T-helper 1 cell (primary cell): ENCODE measurements around the gene NPHP4.

Source experiments
- DNase-seq, 5 donors: peaks; one replicate each; pipeline ENCODE4 v3.0.0-alpha.2; 2012 to 2020
- total RNA-seq, 4 donors: gene quantifications; one replicate each; lab custom pipeline; 2026; lab: John Stamatoyannopoulos, UW

The NPHP4 gene
- 11.8 to 19.6 (median 12.6) reads per million in 4 donors for total RNA-seq

GRCh38 chr1:5992026-5992813 lies at the start of gene NPHP4:
Gene NPHP4, minus strand, starts transcription at chr1:5992425. Its CDS starts 6,136 bp downstream, at chr1:5986289.
- DNase-seq = peak; percentile 97 to 99 (median 98)

- no peak for DNase-seq
These were observed 49.3 kb upstream of the NPHP4 start for GRCh38 chr1:6041432-6042062.

GRCh38 chr1:6040861-6041415 lies 48.7 kb upstream of the NPHP4 start:
- DNase-seq = no peak

DNA sequence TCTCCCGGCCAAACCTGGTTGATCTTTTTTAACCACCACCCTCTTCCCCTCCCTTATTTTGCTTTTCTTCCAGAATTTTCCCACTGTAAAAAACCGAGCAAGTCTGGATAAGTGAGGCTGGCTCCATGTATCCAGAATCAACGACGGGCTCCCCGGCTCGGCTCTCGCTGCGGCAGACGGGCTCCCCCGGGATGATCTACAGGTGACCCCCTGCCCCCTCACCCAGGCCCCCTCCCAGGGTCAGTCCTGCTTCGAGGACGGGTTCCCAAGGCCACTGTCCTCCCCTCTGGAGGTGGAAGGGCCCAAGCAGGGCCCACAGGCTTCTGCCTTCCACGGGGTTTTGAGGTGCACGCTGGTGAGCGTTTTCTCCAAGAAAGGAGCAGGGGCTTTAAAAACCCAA lies 48.2 kb upstream of the NPHP4 start:
- DNase-seq = no peak

DNA sequence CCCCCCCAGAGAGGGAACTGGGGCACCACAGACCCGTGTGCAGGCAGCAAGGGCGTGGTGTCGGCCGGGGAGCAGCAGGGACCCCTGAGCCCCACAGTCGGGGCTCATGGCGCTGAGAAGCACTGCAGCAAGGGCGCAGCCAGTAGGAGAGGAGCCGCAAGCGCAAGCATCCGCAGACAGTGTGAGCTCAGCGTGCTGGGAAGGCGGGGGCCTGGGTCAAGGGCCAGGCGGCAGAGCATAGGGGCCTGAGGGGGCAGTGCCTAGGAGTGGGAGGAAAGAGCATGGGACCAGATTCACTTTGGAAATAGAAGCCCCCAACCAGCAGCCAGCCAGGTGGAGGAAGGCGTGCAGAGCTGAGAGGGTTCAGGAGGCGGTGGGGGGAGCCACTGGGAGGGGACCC lies 46.8 kb upstream of the NPHP4 start:
- DNase-seq = no peak

DNA sequence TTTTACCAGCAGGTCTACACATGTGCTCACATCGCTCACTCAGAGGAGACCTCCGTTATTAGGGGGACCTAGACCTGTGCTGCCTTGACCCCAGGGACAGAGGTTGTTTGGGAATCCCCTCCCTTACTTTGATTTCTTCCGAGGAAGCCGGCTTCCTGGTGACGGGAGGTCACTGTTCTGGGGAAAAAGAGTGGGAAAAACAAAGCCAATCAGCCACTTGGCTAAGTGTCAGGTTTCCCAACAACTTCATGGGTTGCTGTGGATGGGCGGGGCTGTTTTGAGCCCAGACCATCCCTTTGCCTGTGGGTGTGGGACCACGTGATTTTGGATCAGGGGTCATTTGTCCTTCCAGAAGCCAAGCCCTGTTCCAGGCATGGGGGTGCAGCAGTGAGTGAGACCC lies 46.4 kb upstream of the NPHP4 start:
- DNase-seq = no peak

DNA sequence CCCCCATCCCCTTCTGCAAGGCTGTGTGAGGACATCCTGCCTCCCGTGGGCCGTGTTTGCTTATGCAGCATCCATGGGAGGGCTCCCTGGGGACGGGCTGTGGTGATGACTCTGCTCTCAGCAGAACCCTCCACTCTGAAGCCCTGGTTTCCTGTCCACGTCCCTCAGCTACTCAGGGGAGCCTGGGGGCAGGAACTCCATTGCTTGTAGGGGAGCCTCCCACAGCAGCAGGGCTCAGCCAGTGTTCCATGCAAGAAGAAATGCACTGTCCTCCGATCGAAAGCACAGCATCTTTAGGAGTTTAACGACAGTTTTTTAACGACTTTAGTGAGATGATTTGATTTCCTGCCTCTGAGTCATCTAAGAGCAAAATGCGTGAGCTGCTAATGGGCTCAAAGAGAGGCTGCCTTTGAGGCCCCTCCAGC lies 45.1 kb upstream of the NPHP4 start:
- peak in 1 of 5 donors; percentile 65 for DNase-seq

- DNase-seq = no peak
These were observed 43.5 kb upstream of the NPHP4 start for GRCh38 chr1:6035719-6036118.

GRCh38 chr1:6035303-6035702 lies 43.1 kb upstream of the NPHP4 start:
- DNase-seq = no peak

DNA sequence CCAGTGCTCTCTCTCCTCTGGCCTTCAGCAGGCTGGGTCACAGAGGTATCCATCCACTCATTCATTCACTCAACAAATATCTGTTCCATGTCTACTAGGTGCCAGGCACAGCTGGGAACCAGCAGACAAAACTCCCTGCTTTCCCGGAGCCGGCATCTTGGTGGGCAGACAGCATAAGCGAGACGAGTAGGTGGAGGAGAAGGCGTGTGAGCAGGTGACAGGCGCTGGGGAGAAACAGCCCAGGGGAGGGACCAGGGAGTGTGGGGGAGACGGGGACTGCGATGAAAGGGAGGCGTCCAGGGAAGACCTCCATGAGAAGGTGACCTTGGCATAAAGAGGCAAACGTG lies 42.5 kb upstream of the NPHP4 start:
- no peak for DNase-seq

DNA sequence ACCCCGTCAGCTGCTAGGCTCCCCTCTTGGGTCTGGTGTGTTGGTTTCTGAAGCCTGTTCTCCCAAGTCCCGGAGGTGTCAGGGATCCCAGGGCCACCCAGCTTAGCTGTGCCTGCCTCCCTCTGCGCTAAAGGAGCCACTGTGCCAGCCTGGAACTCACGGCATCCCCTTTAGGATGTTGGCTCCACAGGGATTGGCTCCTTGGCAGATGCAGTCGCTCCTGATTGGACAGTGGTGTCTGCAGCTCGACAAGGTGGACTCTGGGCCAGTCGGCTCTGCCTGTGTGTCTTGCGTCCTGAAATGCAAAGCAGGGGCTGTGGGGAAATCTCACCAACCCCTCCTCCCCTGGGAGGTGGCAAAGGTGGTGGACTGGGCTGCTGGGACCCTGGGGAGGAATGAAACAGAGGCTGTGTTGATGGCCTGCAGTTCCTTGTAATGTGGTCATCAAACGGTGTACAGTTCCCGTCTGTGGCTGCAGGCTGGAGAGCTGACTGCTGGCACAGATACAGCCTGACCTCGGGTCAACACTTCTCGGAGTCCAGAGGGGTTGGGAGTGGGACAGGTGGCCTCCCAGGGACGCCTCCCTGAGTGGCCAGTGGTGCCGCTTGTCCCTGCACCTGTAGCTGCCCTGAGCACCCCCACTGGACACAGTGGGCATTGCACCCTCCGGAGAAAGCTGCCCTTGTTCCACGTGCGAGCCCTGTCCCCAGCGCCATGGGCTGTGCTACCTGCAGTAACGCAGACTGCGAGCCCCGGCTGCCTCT lies 41.9 kb upstream of the NPHP4 start:
- peak in 1 of 5 donors; percentile 25 for DNase-seq

GRCh38 chr1:6033124-6033523 lies 40.9 kb upstream of the NPHP4 start:
- no peak for DNase-seq

DNA sequence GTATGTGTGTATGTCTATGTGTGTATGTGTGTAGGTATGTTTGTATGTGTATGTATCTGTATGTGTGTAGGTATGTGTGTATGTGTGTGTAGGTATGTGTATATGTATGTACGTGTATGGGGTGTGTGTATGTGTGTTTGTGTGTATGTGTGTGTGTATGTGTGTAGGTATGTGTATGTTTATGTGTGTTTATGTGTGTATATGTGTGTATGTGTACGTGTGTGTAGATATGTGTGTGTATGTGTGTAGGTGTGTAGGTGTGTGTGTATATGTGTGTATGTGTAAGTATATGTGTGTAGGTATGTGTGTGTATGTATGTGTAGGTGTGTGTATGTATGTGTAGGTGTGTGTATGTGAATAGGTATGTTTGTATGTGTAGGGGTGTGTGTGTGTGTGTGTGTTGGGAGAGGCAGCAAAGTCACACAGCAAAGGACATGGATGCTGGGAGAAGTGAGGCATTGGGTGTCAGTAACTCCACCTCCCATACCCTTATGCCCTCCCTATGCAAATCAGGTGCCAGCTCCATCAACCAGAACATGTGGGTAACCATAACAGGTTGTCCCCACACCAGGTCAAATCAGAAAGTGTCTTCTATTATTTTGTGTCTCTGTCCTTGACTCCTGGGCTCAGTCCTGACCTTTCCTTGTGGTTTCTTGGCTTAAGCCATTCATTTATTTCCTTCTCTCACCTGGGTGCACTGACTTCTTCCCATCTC lies 38.5 kb upstream of the NPHP4 start:
- no peak for DNase-seq

DNA sequence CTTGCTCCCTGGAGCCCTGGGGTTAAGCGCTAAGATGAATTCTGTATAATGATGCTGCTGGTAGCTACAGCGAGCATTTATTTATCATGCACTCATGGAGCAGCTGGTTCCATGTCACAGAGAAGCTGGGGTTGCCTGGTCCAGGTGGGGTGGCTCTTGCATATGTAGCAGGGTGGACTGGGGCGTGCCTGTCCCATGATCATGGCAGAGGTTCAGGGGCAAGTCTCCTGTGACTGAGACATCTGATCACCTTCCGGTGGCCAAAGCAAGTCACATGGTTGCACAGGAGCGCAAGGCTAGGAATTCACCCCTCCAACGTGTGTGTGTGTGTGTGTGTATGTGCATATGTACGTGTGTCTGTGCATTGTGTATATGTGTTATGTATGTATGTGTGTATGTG lies 37.9 kb upstream of the NPHP4 start:
- no peak for DNase-seq

DNA sequence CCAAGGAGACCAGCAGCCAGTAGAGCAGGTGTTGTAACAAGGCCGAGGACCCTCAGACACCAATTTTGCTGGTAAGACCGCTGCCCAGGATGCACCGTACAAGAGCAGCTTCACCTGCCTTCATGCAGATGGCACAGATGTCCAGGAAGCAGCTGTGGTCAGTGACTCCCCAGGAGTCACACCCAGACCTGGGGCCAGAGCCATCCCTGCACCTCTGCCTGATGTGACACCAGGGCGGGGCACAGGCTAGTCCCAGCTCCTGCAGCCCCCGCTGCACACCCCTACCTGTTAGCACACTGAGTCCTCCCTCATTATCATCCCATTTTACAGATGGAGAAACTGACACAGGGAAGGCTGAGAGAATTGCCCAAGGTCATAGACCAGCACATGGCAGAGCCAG lies 37.1 kb upstream of the NPHP4 start:
- DNase-seq = no peak

GRCh38 chr1:6028042-6028850 lies 36.0 kb upstream of the NPHP4 start:
- peak in 4 of 5 donors; percentile 38 to 90 (median 46) for DNase-seq

DNA sequence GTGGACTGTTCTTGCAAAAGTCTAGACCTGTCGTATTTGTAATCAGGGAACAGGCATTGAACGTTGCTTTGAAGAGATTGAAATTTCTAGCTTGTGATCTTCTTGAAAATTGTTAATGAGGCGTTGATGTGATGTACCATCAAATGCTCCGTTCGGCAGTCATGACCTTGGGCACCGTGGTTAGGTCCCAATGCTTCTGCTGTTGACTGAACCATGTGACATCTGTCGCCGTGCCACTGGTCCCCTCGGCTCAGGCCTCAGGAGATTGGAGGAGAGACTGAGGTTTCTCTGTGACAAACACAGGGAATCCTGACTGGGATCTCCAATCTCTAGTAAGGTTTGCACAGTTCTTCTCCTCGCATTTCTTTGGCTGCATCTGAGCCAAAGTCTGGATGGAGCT lies 35.4 kb upstream of the NPHP4 start:
- peak in 1 of 5 donors; percentile 61 for DNase-seq

GRCh38 chr1:6026095-6026809 lies 34.0 kb upstream of the NPHP4 start:
- DNase-seq = peak; percentile 89 to 97 (median 91)

DNA sequence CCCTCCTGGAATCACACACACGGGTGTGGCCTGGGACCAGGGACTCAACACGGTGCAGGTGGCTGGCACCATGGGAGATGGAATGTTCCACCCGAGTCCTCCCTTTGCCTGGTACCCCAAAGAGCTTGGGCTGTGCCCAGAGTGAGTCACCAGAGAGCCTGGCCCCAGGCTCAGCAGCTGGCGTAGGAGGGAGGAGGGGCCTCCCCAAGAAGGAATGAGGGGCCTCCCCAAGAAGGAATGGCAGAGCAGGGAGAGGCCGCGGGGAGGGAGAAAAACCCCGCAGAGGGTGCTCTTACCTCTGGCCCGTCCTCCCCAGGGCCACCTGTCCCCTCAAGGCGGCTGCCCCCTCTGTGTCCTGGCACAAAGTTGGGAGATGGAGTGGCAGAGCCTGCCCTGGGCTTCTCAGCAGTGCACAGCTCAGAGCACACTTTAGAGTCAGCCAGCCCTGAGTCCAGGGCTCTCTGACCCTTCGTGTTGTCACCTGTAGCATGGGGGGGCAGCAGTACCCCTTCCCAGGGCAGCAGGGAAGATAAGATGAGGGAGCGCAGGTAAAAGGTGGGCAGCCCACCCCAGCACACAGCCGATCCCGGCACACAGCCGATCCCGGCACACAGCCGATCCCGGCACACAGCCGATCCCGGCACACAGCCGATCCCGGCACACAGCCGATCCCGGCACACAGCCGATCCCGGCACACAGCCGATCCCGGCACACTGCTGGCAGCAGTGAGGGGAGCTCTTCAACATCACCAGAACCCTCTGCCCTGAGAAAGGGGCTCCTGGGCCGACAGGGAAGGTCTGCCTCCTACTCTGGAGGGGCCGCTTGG lies 33.3 kb upstream of the NPHP4 start:
- no peak for DNase-seq

- no peak for DNase-seq
These were observed 32.2 kb upstream of the NPHP4 start for GRCh38 chr1:6024376-6024775.
